ENCODE measurements around the gene FLRT1.

FLRT1 gene

DNA sequence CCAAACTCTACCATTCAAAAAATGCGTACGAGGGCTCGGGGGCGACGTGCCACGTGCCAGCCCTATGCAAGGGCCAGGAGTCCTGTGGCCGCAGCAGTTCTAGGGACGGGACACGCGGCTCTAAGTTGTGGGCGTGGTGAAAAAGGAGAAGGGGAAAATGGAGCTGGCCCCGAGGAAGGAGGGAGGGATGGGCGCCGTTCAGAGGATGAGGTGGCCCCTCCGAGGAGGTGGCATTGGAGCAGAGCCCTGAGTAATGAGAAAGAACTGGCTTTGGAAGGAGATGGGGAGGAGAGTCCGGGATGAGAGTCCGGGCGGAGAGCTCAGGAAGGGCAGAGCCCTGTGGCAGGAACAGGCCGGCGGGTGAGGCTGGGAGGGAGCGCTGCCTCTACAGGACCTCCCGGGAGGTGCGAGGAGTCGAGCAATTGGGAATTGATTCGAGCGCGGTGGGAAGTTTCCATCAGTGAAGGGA, 28.5 kb upstream of the FLRT1 start:
- Histone ChIP-seq H3K27ac (ENCODE audit: low read depth, low read length) (no peak overlapping the region), H3K9me3 (ENCODE audit: insufficient read depth, low read length) (peaks cover 10% of the 10 kb centered on the region; the same call in 1 of the 2 replicates), H3K4me2 (ENCODE audit: low read depth, low read length, poor library complexity, severe bottlenecking) (no peak overlapping the region), H3F3A (ENCODE audit: insufficient read depth) (no peaks in the 10 kb centered on the region), H3K9me2 (replicated peaks; ENCODE audit: insufficient read depth, low read length) (no peaks in the 10 kb centered on the region), H3K27me3 (ENCODE audit: low read length) (no peaks in the 10 kb centered on the region), H3K79me2 (ENCODE audit: insufficient read depth, low read length) (no peaks in the 10 kb centered on the region), H3K36me3 (ENCODE audit: low read length) (no peaks in the 10 kb centered on the region), H2AFZ (ENCODE audit: low read depth, low read length, severe bottlenecking) (no peak overlapping the region), H3K9ac (ENCODE audit: low read length) (no peak overlapping the region), H3K4me3 (ENCODE audit: insufficient read depth, low read length, poor library complexity, severe bottlenecking) (no peak overlapping the region), H4K20me1 (ENCODE audit: low read depth, low read length) (no peaks in the 10 kb centered on the region)
- no peak for TF ChIP-seq EZH2phosphoT487 (conservative IDR thresholded peaks at IDR 0.05; ENCODE audit: low read length)
- TF ChIP-seq, protein P1, sequence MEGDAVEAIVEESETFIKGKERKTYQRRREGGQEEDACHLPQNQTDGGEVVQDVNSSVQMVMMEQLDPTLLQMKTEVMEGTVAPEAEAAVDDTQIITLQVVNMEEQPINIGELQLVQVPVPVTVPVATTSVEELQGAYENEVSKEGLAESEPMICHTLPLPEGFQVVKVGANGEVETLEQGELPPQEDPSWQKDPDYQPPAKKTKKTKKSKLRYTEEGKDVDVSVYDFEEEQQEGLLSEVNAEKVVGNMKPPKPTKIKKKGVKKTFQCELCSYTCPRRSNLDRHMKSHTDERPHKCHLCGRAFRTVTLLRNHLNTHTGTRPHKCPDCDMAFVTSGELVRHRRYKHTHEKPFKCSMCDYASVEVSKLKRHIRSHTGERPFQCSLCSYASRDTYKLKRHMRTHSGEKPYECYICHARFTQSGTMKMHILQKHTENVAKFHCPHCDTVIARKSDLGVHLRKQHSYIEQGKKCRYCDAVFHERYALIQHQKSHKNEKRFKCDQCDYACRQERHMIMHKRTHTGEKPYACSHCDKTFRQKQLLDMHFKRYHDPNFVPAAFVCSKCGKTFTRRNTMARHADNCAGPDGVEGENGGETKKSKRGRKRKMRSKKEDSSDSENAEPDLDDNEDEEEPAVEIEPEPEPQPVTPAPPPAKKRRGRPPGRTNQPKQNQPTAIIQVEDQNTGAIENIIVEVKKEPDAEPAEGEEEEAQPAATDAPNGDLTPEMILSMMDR (IDR thresholded peaks at IDR 0.05; ENCODE audit: insufficient read depth, low read length, poor library complexity, severe bottlenecking), result no peak

DNA sequence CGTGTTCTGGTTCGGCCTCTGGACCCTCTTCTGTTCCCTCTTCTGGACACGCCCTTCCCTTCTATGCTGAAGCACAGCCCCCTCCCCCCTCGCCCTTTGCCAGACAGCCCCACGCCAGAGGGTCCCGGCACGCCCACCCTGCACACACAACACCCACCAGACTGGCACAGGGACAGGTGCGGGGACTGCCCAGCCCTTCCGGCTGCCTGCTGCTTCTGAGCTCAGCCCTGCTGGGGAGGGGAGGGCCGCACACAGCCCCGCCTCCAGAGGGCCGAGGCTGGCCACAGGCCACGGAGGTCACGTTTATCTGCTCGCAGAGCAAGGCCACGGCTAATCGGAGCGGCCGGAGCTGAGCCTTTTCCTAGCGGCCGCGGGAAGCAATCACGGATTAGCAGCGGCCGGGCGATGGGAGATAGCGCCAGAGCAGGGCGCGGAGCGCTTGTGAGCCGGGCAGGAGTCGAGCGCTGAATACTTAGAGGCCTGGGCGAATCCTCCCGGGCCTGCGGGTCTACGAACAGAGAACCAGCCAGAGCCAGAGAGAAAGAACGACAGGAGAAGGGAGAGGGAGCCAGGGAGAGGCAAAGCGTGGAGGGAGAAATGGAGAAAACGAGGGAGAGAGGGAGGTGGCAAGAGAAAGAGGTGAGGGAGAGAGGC, 28.0 kb upstream of the FLRT1 start:
- Histone ChIP-seq H3K9ac (ENCODE audit: low read length) (no peak overlapping the region), H3K27ac (ENCODE audit: low read depth, low read length) (no peak overlapping the region), H3K36me3 (ENCODE audit: low read length) (no peaks in the 10 kb centered on the region), H3K9me3 (ENCODE audit: insufficient read depth, low read length) (peaks cover 10% of the 10 kb centered on the region; the same call in 1 of the 2 replicates), H2AFZ (ENCODE audit: low read depth, low read length, severe bottlenecking) (no peak overlapping the region), H3K4me3 (ENCODE audit: insufficient read depth, low read length, poor library complexity, severe bottlenecking) (no peak overlapping the region), H3K4me2 (ENCODE audit: low read depth, low read length, poor library complexity, severe bottlenecking) (no peak overlapping the region), H3F3A (ENCODE audit: insufficient read depth) (no peaks in the 10 kb centered on the region), H4K20me1 (ENCODE audit: low read depth, low read length) (no peaks in the 10 kb centered on the region), H3K9me2 (replicated peaks; ENCODE audit: insufficient read depth, low read length) (no peaks in the 10 kb centered on the region), H3K27me3 (ENCODE audit: low read length) (no peaks in the 10 kb centered on the region), H3K79me2 (ENCODE audit: insufficient read depth, low read length) (no peaks in the 10 kb centered on the region)
- TF ChIP-seq EZH2phosphoT487 (conservative IDR thresholded peaks at IDR 0.05; ENCODE audit: low read length), result no peak
- TF ChIP-seq, protein P1 (IDR thresholded peaks at IDR 0.05; ENCODE audit: insufficient read depth, low read length, poor library complexity, severe bottlenecking), result no peak

DNA sequence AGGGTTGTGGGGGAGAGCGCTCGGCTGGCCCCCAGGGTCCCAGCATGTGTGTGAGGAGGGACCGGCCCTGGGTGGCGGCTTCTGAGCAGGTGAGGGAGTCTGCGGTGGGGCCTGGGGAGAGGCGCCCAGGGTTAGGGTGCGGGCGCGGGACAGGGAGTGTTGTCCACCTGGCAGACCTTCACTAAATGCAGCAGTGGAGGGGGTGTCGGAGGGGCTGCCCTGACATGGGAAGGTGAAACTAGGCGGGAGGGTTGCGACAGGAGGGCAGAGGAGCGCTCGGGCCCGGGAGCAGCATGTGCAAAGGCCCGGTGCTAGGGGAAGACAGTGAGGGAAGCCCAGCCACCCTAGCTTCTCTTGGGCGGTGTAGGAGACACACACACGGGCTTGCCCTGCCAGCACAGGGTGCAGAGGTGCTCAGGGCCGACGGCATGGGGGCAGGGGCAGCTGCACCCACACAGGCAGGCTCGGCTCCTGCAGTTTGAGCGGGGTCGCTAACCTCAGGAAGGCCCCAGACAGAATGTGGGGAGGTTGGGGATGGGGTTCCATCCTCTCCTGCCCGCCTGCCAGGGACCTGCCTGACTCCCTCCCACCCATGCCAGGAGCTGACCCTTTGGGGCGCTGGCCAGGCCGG, 27.3 kb upstream of the FLRT1 start:
- Histone ChIP-seq H3K27ac (ENCODE audit: low read depth, low read length) (no peak overlapping the region), H4K20me1 (ENCODE audit: low read depth, low read length) (no peaks in the 10 kb centered on the region), H3K9ac (ENCODE audit: low read length) (no peak overlapping the region), H2AFZ (ENCODE audit: low read depth, low read length, severe bottlenecking) (no peak overlapping the region), H3K4me2 (ENCODE audit: low read depth, low read length, poor library complexity, severe bottlenecking) (no peak overlapping the region), H3K9me3 (ENCODE audit: insufficient read depth, low read length) (peaks cover 10% of the 10 kb centered on the region; the same call in 1 of the 2 replicates), H3K4me3 (ENCODE audit: insufficient read depth, low read length, poor library complexity, severe bottlenecking) (no peak overlapping the region), H3K36me3 (ENCODE audit: low read length) (no peaks in the 10 kb centered on the region), H3K79me2 (ENCODE audit: insufficient read depth, low read length) (no peaks in the 10 kb centered on the region), H3K27me3 (ENCODE audit: low read length) (no peaks in the 10 kb centered on the region), H3K9me2 (replicated peaks; ENCODE audit: insufficient read depth, low read length) (no peaks in the 10 kb centered on the region), H3F3A (ENCODE audit: insufficient read depth) (no peaks in the 10 kb centered on the region)
- TF ChIP-seq, protein P1 (IDR thresholded peaks at IDR 0.05; ENCODE audit: insufficient read depth, low read length, poor library complexity, severe bottlenecking), result no peak
- TF ChIP-seq EZH2phosphoT487 (conservative IDR thresholded peaks at IDR 0.05; ENCODE audit: low read length), result no peak

Data from SU-DHL-6 (cell line).